HUES48 (cell line): Measurements from ENCODE around the gene GFRA4.

Experiments
- H3K27ac ChIP-seq: one replicate; pipeline ENCODE4 v1.7.0; 2013; ENCODE audit warnings: low read depth, low read length, inconsistent platforms
- H3K27me3 ChIP-seq: 2 replicates; pipeline ENCODE4 v1.6.1; 2013; ENCODE audit warnings: mild to moderate bottlenecking, low read length; ENCODE audit not compliant: control insufficient read depth, insufficient read depth
- H3K36me3 ChIP-seq: 2 replicates; pipeline ENCODE4 v1.6.1; 2013; ENCODE audit warnings: low read length; ENCODE audit not compliant: control insufficient read depth, insufficient read depth
- H3K4me1 ChIP-seq: 2 replicates; pipeline ENCODE4 v1.6.1; 2013; ENCODE audit warnings: mild to moderate bottlenecking, low read length; ENCODE audit not compliant: control insufficient read depth, insufficient read depth
- H3K4me3 ChIP-seq: 2 replicates; pipeline ENCODE4 v1.5.1; 2013; ENCODE audit warnings: mild to moderate bottlenecking, low read depth, low read length
- H3K9ac ChIP-seq: 2 replicates; pipeline ENCODE4 v1.6.1; 2013; ENCODE audit warnings: mild to moderate bottlenecking, low read depth, low read length, moderate library complexity
- H3K9me3 ChIP-seq: 2 replicates; pipeline ENCODE4 v1.6.1; 2013; ENCODE audit warnings: low read length; ENCODE audit not compliant: control insufficient read depth, insufficient read depth

The GFRA4 gene

DNA sequence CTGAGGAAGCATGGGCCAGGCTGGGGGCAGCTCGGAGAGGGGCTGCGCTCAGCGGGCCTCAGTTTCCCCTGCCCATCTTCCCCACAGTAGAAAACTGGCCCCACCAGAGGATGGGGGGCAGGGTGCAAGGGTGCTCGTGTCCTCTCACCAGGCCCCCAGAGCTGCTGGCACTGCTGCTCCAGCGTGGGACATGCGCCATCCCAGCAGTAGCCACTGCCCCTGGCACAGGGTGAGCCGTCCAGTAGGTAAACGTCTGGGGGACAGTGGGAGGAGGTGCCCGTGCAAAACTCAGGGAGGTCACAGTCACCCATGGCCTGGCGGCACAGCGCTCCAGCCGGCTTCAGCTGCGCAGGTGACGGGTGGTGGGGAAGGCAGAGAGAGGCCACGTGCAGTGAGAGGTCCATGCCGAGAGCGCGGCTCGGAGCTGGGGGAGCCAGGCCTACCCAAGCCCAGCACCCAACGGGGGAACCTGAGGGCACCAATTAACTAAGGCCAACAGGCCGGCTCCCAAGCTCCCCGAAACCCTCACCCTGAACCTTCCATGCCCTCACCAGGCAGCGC, 8.9 kb upstream of the GFRA4 start:
- H3K9ac ChIP-seq, result no peak overlapping the region

DNA sequence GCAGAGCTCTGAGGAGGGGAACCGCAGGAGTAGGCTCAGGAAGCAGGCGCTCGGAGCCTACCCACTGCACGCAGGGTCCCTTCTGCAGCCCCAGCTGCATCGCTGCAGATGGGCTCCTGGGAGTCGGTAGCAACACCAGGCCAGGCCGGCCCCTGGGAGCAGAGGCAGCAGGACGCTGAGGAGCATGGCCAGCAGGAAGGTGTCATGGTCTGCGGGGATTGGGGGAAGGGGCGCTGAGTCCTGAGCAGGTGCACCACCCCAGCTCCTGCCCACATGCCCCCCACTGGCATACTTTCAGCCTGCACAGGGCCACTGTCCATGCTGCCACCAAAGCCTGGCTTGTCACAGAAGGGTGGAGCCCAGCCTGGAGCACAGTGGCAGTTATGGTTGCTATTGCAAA, 7.7 kb upstream of the GFRA4 start:
- Histone ChIP-seq H3K27me3 (peaks cover 37% of the 10 kb centered on the region), H3K4me3 (no peak overlapping the region), H3K9me3 (no peaks in the 10 kb centered on the region), H3K27ac (no peak overlapping the region), H3K4me1 (peaks cover 3% of the 10 kb centered on the region; the same call in 1 of the 2 replicates), H3K9ac (no peak overlapping the region), H3K36me3 (no peaks in the 10 kb centered on the region)

More for the DNA sequence above, 8.9 kb upstream of the GFRA4 start:
- H3K9me3 ChIP-seq, result no peaks in the 10 kb centered on the region
- peaks cover 2% of the 10 kb centered on the region; the same call in 1 of the 2 replicates for H3K4me1 ChIP-seq
- no peaks in the 10 kb centered on the region for H3K36me3 ChIP-seq
- H3K27ac ChIP-seq, result no peak overlapping the region
- H3K27me3 ChIP-seq, result peaks cover 37% of the 10 kb centered on the region
- peak overlapping the region; percentile 35; the same call in 1 of the 2 replicates for H3K4me3 ChIP-seq

GRCh38 chr20:3670511-3670910, 7.3 kb upstream of the GFRA4 start:
- H3K9me3 ChIP-seq, result no peaks in the 10 kb centered on the region
- no peak overlapping the region for H3K4me3 ChIP-seq
- H3K36me3 ChIP-seq, result no peaks in the 10 kb centered on the region
- peaks cover 3% of the 10 kb centered on the region; the same call in 1 of the 2 replicates for H3K4me1 ChIP-seq
- H3K27me3 ChIP-seq, result peaks cover 37% of the 10 kb centered on the region
- no peak overlapping the region for H3K9ac ChIP-seq
- no peak overlapping the region for H3K27ac ChIP-seq

DNA sequence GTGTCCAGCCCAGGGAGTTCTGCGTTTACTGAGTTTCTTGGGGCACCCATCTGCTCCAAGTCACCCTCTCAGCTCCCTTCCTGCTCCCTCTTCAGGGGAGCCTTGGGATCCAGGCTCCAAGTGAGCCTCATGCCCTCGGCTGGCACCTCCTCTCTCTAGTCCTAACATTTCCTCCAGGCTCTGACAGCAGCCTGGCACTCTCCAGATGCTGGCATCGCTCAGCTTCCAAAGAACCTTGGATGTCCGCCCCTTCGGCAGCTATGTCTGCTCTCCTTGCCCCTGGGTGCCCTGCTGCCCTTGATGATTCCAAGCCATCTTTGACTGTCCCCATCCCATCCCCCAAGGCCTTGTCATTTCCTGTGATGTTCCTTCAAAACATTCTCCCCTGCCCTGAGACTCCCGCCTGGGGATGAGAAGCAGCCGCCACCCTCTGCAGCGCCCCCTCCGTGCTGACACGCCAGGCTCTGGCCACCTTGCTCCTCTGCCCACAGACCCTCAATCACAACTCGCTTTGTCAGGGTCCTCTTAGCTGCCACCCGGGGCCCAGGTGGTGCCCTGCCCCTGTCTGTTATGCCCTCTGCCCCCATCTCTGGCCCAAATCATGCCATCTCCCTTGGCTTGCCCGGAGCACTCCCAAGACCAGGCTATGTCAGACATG, 6.6 kb upstream of the GFRA4 start:
- Histone ChIP-seq H3K4me3 (no peak overlapping the region), H3K4me1 (peaks cover 3% of the 10 kb centered on the region; the same call in 1 of the 2 replicates)

GRCh38 chr20:3667434-3668037, 4.3 kb upstream of the GFRA4 start:
- H3K36me3 ChIP-seq, result no peaks in the 10 kb centered on the region
- no peak overlapping the region for H3K4me3 ChIP-seq
- H3K27me3 ChIP-seq, result peaks cover 37% of the 10 kb centered on the region
- H3K27ac ChIP-seq, result no peak overlapping the region
- H3K9me3 ChIP-seq, result no peaks in the 10 kb centered on the region
- no peak overlapping the region for H3K9ac ChIP-seq
- H3K4me1 ChIP-seq, result peaks cover 3% of the 10 kb centered on the region; the same call in 1 of the 2 replicates

More for the DNA sequence above, 6.6 kb upstream of the GFRA4 start:
- Histone ChIP-seq H3K9me3 (no peaks in the 10 kb centered on the region), H3K27ac (no peak overlapping the region), H3K27me3 (peaks cover 33% of the 10 kb centered on the region), H3K36me3 (no peaks in the 10 kb centered on the region), H3K9ac (no peak overlapping the region)

GRCh38 chr20:3663858-3664257, 659 bp upstream of the GFRA4 start:
- H3K4me3 ChIP-seq, result no peak overlapping the region
- H3K36me3 ChIP-seq, result no peaks in the 10 kb centered on the region
- H3K4me1 ChIP-seq, result peaks cover 3% of the 10 kb centered on the region; the same call in 1 of the 2 replicates
- no peak overlapping the region for H3K9ac ChIP-seq
- no peaks in the 10 kb centered on the region for H3K9me3 ChIP-seq
- H3K27ac ChIP-seq, result no peak overlapping the region
- peaks cover 56% of the 10 kb centered on the region for H3K27me3 ChIP-seq

DNA sequence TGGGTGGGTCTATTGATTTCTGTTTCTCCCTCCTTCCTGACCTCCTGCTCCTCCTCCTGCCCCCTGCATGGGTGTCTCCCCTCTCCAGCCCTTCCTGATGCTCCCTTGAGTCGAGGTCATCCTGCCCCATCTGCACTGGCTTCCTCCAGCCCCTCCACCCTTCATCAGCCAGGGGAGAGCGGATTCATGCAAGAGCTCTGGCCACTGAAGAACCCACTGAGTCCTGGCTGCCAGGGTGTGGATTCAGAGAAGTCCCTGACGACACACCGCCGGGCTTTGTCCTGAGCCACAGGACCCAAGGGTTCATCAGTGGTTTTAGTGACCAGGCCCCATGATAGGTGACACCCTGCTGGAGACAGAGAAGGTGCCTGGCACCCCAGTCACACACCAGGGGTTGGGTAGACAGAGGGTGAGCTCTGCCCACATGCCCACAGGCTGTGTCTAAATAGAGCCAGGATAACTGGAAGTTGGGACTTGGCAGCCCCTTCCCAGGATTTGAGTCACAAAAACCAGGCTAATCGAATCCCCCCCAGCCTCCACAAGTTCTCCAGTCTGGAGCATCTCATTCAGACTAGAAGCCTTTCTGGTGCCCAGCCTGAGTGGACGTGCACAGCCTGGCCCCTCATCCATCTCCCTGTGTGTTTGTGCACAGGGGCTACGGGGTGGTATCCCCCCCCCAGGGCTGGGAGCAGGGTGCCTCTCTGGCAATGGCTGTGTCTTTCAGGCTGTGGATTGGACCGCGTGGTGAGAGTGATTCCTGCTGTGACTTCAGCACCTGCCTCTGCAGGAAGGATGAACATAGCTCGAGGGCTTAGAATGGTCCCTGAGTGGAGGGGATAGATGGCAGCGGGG, 1.2 kb downstream of the GFRA4 start:
- Histone ChIP-seq H3K27me3 (peaks cover 56% of the 10 kb centered on the region), H3K9me3 (no peaks in the 10 kb centered on the region)

DNA sequence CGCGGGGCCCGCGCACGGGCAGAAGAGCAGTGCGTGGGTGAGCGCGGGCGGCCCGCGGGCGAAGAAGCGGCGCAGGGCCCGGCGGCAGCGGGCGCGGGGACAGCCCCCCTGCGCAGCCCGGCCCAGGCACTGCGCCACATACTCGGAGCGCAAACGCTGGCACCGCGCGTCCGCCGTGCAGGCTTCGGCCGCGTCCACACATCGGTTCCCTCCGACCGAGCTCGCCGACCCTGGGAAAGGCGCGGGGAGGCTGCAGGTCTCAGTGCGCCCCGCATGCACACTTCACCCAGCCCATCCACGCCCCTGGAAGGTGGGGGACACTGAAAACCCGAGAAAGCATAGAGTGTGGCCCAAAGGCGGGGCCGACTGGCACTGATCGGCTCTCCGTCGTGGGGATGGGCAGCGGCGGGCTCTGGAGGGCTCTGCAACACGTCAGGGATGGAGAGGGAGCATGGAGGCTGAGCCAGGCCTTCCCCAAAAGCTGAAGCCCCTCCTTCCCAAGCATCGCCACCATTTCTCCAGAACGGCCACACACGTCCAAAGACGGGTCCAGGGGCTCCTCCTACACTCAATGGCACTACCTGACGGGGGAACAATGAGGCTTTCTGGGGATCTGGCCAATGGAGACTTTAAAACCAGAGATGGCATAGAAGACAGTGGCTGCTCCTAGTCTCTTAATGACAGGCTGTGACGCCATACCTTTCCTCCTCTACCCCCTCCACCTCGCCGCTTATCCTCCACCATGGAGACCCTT, 2.0 kb downstream of the GFRA4 start:
- peaks cover 56% of the 10 kb centered on the region for H3K27me3 ChIP-seq
- H3K9ac ChIP-seq, result no peak overlapping the region
- no peaks in the 10 kb centered on the region for H3K4me1 ChIP-seq
- H3K9me3 ChIP-seq, result no peaks in the 10 kb centered on the region
- H3K36me3 ChIP-seq, result no peaks in the 10 kb centered on the region
- H3K4me3 ChIP-seq, result peak overlapping the region; percentile 9; the same call in 1 of the 2 replicates
- H3K27ac ChIP-seq, result no peak overlapping the region

More for the DNA sequence above, 1.2 kb downstream of the GFRA4 start:
- Histone ChIP-seq H3K4me3 (no peak overlapping the region), H3K27ac (no peak overlapping the region), H3K4me1 (peaks cover under 1% of the 10 kb centered on the region; the same call in 1 of the 2 replicates), H3K36me3 (no peaks in the 10 kb centered on the region), H3K9ac (no peak overlapping the region)

DNA sequence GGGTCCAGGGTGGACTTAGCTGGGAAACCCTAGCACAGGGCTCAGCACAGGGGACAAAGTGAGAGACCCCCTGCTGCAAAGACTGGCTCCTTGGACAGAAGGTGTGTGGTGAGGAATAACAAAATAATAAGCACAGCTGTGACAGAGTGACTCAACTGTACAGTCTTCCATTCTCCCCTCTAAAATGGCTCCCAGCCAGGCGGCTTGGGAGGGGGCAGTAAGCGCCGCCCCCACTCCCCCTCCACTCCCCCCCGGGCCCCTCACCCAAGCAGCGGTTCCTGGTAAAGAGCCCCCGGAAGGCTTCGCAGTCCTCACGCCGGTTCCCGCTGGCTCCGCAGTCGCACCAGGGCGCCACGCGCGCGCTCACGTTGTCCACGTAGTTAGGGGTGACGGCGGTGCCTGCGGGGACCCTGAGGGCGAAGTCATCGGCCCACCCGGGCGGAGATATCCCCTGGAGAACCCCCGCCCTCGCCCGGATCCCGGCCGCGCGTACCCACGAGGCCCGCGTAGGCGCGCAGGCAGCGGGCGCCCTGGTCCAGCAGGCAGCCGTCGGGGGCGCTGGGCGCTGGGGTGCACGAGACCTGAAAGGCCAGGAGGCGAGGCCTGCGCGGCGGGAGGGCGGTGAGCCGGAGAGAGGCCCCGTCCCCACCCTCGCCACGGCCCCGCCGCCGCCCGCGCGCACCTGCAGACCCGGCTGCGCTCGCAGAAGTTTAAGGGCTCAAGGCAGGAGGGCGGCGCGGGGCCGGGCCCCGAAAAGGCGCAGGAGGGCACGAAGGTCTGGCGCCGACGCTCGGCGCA, 2.7 kb downstream of the GFRA4 start:
- H3K36me3 ChIP-seq, result no peaks in the 10 kb centered on the region
- peak overlapping the region; percentile 9; the same call in 1 of the 2 replicates for H3K4me3 ChIP-seq
- H3K27me3 ChIP-seq, result peaks cover 56% of the 10 kb centered on the region
- H3K27ac ChIP-seq, result no peak overlapping the region
- H3K9ac ChIP-seq, result no peak overlapping the region
- no peaks in the 10 kb centered on the region for H3K9me3 ChIP-seq
- H3K4me1 ChIP-seq, result no peaks in the 10 kb centered on the region
